ENCODE measurements around the gene HMX3.
"Not testable (repeated sequence)": the region's sequence is repeated elsewhere in the genome, so short reads cannot be mapped to it uniquely, and the experiment has no call there.

HMX3 gene

GRCh38 chr10:123149162-123149567 is 13.4 kb downstream of the HMX3 start:
- no peak for DNase-seq

GRCh38 chr10:123149568-123150270 is 13.9 kb downstream of the HMX3 start:
- peak in 1 of 2 donors; percentile 51 for DNase-seq

GRCh38 chr10:123150271-123150985 is 14.7 kb downstream of the HMX3 start:
- no peak for DNase-seq

- DNase-seq: peak in 1 of 2 donors; percentile 36
These were observed 15.4 kb downstream of the HMX3 start for GRCh38 chr10:123150986-123151736.

GRCh38 chr10:123151737-123152135 is 16.0 kb downstream of the HMX3 start:
- DNase-seq: no peak

GRCh38 chr10:123153486-123154091 is 17.8 kb downstream of the HMX3 start:
- no peak for DNase-seq

GRCh38 chr10:123154092-123154710 is 18.4 kb downstream of the HMX3 start, which contains the start of gene BUB3:
BUB3 (plus strand) TSS chr10:123154402; CDS start chr10:123154918, 516 bp downstream.
- peak; percentile 83 to 89 for DNase-seq

GRCh38 chr10:123154711-123155505 is 19.1 kb downstream of the HMX3 start:
- peak in 1 of 2 donors; percentile 41 for DNase-seq

GRCh38 chr10:123156078-123156477 is 20.3 kb downstream of the HMX3 start:
- DNase-seq: no peak

GRCh38 chr10:123157210-123157609 is 21.4 kb downstream of the HMX3 start:
- DNase-seq: no peak

GRCh38 chr10:123158682-123159081 is 22.9 kb downstream of the HMX3 start:
- DNase-seq: no peak

GRCh38 chr10:123160311-123160980 is 24.7 kb downstream of the HMX3 start:
- no peak for DNase-seq

GRCh38 chr10:123164319-123164718 is 28.5 kb downstream of the HMX3 start:
- no peak for DNase-seq

- no peak for DNase-seq
These were observed 29.8 kb downstream of the HMX3 start for GRCh38 chr10:123165445-123166072.

- no peak for DNase-seq
These were observed 30.8 kb downstream of the HMX3 start for GRCh38 chr10:123166618-123167017.

GRCh38 chr10:123170961-123171360 is 35.2 kb downstream of the HMX3 start:
- no peak for DNase-seq

GRCh38 chr10:123171616-123172015 is 35.8 kb downstream of the HMX3 start:
- not testable (repeated sequence) for DNase-seq

GRCh38 chr10:123175389-123176387 is 39.9 kb downstream of the HMX3 start:
- no peak for DNase-seq

GRCh38 chr10:123178390-123178789 is 42.6 kb downstream of the HMX3 start:
- not testable (repeated sequence) for DNase-seq
